ENCODE data around the gene WDR82.

DNA sequence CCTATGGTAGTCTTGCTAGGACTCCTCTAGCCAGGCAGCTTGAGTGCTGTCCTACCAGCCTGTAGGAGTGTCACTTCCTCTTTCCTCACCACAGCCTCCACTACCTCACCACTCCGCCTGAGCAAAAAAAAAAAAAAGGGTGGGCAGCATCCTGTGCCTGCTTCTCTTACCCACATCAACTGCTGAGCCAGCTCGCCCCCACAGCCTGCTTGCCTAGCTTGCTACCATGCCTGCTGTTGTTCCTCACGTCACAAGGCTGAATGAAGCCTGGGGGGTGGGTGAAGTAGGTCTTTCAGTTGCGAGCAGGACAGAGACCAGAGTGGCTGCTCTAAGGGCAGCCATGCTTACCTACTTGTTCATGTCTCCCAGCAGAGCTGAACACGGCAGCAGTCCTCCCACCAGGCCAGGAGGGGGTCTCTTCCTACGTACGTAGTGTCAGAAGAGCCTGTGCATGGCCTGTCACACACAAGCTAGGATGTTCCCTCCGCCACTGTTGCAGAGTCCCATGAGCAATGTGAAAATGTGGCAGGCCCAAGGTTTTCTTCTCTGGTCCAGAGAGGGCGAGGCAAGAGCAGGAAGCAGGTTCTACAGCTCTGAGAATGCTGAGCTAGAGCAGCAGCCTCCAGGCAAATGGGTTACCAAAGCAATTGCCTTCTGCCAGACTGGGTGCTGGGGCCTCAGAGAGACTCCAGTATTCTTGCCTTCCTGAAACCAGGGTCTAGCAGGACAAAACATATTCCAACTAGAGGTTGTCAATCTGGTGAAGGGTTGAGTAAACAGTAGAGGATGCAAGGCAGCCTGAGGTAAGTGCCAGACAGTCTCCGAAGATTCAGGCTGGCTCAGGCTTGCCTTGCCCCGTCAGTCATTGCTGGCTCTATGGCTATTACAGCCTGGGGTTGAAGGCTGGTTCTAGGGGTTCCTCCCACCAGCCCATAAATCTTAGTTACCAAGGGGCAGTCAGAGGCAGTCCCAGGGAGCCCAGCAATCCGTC is 24.8 kb downstream of the WDR82 start:
- TF ChIP-seq EZH2 (IDR thresholded peaks at IDR 0.05; ENCODE audit: insufficient read depth, low read length), result no peak
- TF ChIP-seq, protein P1, sequence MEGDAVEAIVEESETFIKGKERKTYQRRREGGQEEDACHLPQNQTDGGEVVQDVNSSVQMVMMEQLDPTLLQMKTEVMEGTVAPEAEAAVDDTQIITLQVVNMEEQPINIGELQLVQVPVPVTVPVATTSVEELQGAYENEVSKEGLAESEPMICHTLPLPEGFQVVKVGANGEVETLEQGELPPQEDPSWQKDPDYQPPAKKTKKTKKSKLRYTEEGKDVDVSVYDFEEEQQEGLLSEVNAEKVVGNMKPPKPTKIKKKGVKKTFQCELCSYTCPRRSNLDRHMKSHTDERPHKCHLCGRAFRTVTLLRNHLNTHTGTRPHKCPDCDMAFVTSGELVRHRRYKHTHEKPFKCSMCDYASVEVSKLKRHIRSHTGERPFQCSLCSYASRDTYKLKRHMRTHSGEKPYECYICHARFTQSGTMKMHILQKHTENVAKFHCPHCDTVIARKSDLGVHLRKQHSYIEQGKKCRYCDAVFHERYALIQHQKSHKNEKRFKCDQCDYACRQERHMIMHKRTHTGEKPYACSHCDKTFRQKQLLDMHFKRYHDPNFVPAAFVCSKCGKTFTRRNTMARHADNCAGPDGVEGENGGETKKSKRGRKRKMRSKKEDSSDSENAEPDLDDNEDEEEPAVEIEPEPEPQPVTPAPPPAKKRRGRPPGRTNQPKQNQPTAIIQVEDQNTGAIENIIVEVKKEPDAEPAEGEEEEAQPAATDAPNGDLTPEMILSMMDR (IDR thresholded peaks at IDR 0.05; ENCODE audit: insufficient read depth, low read depth, low read length), result no peak
